Loucy (cell line): ENCODE results near the gene EVX1.

ENCODE experiments used
- EZH2phosphoT487 ChIP-seq: fragments of 200-600 bp; IDR thresholded peaks from 2 replicates; pipeline ENCODE4 v1.6.1; 2018; ENCODE audit warnings: antibody characterized with exemption, mild to moderate bottlenecking, moderate library complexity, borderline replicate concordance
- TF ChIP-seq, protein P1 (sequence below): fragments of 200-600 bp; sonication (generic); conservative IDR thresholded peaks from 2 replicates; pipeline ENCODE4 v1.5.1; 2014; ENCODE audit warnings: mild to moderate bottlenecking, antibody characterized with exemption, low read length

DNA sequence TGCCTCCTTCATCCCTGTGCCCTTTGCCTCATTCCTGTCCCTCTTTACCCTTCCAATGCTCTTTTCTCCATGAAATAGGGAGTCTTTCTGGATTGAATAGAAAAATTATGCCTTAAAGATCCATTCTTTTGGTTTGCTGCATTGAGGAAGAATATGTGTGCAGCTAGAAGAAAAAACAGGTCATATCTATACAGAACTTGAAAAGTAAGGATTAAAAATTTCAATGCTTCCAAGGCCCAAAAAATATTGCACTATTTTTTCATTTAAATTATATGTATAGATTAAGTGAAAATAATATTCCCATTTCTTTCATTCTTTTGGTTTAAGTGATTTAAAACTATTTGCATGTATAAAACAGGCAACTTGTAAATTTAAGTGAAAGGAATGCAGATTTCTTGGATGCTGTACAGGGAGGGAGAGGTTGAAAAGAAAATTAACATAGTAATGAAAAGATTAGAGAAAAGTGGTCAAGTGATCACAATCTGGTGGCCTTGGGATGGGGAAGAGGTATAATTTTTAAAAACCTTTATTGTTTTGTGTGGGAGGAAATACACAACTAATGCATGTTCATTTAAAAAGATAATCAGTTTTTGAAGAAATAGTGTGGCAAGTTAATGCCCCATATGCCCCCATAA is 18.5 kb upstream of the EVX1 start:
- TF ChIP-seq, protein P1, sequence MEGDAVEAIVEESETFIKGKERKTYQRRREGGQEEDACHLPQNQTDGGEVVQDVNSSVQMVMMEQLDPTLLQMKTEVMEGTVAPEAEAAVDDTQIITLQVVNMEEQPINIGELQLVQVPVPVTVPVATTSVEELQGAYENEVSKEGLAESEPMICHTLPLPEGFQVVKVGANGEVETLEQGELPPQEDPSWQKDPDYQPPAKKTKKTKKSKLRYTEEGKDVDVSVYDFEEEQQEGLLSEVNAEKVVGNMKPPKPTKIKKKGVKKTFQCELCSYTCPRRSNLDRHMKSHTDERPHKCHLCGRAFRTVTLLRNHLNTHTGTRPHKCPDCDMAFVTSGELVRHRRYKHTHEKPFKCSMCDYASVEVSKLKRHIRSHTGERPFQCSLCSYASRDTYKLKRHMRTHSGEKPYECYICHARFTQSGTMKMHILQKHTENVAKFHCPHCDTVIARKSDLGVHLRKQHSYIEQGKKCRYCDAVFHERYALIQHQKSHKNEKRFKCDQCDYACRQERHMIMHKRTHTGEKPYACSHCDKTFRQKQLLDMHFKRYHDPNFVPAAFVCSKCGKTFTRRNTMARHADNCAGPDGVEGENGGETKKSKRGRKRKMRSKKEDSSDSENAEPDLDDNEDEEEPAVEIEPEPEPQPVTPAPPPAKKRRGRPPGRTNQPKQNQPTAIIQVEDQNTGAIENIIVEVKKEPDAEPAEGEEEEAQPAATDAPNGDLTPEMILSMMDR = no peak
- TF ChIP-seq EZH2phosphoT487 = no peak
